Activated CD8-positive, alpha-beta memory T cell treated with anti-CD3 and anti-CD28 coated beads, Interleukin-2, amount 50 U/mL, for 1 hour (primary cell): ENCODE measurements around the gene GALNT7.
"Not testable (repeated sequence)": the region's sequence is repeated elsewhere in the genome, so short reads cannot be mapped to it uniquely, and the experiment has no call there.

Experiments
- DNase-seq: peaks from one replicate; pipeline ENCODE4 v3.0.0-alpha.2; 2020; ENCODE audit errors: extremely low read depth

Gene GALNT7

DNA sequence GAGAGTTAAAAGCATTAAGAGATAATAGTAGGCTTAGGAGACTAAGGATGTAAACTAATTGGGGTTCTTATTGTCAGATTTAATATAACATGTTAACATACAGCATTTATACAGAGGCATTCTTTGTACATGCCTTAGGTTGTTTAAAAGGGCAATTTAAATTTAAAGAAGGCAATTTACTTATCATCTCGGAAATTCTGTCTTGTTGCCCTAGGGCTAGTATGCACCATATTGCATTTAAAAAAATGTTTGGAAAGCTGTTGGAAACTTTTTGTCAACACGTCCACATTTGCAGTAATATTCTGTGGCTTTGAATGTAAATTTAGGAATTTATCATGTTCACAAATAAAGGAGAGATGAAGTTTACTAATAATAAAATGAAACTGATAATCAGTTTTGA, 25.5 kb downstream of the GALNT7 start:
- no peak for DNase-seq

DNA sequence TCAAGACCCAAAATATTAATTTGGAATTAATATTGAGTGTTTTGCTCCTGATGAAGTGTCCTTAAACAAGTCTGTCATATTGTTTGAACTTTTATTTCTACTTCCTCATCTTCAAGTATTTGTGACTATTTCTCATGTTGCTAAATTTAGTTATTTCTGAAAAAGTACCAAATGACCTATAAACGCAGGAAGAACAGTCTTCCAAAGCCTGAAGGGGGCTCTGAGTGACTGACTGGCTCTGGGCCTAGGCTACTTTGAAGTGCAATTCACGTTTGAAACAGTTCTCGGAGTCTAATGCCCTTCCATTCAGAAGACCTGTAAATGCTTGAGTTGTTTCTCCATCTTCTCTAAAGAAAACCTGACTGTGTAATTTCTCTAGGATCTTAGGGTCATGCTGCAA, 26.5 kb downstream of the GALNT7 start:
- DNase-seq: no peak

DNA sequence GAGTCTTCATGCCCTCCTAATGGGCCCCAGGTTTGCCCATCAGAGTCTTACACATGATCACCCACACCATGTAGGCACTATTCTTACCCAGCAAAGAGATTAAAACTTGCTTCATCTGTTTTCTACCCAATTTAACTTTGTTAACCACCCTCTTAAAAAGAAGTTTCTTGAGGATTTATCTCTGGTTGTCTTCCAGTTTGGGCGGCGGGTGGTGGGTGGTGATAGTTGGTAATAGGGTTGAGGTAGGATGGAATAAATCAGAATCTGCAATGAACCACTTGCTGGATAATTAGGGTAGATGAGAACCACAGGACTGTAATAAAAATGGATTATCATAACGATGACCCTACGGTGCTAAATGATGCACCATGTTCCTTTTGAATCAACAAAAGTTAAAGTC, 30.9 kb downstream of the GALNT7 start:
- DNase-seq: no peak

DNA sequence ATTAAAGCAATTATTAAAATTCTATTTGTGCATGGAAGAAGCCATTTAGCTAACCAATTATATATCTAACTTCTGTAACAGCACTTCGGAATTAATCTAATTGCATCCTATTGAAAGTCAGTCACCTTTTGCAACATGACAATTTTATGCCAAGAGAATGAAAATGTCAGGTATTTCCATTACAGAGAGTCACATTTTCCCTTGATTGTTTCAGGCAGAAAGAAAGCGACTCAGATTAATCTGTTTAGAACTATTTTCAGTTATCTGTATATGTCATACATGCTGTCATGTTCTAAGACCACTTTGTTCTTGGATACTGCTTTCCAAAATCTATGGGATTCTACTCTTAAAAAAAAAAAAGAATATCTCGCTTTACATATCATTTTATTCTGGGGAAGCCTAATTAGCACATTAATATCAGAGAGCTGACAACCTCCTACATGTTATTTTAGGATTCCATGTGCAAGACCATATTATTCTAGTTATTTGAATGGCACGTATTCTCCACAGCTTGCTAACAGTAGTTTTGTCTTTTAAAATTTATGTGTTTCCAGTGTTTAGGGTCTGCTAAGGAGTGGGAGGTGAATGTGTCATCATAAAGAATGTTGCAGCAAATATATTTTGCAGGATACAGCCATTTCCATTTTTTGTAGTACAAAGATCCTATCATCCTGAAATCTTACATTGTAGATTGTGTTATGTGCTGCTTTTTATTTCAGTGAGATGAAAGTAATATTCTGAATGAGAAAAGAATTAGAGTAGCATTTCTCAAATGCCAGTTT, 31.7 kb downstream of the GALNT7 start:
- no peak for DNase-seq

DNA sequence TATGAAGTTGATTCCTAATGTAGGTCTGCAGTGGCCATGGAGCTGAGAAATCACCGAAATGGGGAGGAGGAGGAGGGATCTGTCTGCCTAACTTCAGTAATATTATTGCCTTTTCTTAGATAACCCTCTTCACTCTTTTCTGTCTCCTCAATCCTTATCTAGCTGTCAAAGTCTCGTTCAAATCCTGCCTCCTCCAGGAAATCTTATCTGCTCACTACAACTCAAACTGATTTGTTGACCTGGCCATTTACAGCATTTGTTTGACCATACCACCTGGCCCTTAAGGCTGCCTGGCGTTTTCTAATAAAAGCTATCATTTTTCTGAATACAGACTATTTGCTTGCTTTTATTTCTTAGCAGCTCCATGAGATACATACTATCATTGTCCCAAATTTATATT, 33.8 kb downstream of the GALNT7 start:
- no peak for DNase-seq

DNA sequence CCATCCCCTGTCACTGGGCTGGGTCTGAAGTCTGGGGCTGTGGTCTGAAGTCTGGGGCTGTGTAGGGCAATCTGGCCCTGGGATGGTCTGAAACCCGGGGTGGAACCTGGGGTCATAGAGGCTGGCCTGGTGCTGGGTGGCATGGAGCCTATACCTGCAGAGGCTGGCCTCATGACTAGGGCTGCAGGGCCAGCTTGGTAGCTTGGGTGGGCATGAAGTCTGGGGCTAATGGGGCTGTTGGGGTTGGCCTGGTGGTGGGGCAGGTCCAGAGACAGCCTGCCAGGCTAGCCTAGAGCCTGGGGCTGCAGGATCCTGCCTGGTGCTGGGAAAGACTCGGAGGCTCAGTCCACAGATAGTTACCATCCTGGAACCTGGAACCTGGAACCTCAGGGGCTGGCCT, 37.0 kb downstream of the GALNT7 start:
- no peak for DNase-seq

DNA sequence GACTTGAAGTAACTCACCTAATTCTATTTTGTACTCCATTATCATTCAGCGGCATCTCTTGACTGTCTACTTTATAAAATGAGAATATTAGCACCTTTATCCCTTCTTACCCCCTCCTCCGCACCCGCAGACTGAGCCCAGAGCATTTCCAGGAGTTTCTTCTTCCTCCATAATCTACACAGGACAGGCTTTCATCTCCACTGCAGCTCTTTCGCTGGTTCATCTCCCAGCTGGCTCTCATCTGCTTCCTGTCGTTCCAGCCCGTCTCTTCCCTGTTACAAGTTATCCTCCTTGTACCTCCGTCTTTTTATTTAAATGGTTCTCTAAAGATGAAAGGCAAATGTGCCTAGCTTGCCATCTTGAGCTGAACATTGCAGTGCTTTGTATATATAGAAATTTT, 39.8 kb downstream of the GALNT7 start:
- no peak for DNase-seq

DNA sequence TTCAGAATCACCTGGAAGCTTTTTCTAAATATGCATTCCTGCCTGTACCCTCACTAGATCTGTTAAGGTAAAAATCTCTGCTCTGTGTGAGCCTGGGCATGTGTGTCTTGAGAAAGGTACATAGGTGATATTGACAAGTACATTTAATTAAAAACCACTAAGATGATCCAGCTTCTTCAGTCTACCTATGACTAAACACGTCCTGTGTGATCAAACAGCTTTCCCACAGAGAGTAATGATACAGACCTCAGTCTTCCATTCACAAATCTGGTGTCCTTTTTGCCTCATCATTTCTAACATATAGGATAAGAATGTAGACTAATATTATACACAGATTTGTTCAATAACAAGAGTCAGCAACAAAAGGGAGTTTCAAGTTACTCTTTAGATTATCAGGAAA, 42.6 kb downstream of the GALNT7 start:
- no peak for DNase-seq

DNA sequence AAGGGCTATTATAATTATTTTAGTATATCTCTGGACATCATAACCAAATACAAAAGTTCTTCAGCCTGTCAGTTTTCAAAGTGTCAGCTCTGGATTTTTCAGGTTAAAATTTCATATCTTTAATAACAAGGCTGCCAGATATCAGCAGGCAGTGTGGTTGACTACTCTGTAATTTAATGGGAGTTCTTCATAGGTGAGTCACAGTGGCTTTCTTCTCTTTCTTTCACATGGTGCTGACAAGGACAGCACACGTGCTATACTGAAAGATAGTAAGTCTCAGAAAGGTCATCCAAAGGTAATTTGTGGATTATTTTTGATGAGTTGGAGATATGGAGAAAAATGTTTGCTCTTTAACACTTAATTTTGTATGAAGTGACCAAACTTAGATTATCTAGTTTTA, 43.2 kb downstream of the GALNT7 start:
- DNase-seq: no peak

DNA sequence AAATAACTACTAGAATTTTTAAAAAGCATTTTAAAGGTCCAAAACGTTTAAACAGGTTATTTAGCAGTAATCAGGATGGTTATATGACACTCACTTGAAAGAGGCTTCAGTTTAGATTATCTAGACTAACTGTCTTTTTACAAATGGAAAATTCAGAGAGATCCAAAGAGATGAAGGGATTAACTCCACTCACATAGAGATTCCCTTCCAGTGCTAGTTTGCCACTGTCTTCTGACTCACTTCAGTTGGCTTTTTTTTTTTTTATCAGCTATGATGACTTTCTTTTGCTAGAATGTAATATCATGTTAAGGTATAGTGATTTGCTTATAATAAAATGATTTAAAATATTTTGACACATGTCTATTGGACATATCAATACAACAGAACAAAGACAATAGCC, 43.8 kb downstream of the GALNT7 start:
- no peak for DNase-seq

DNA sequence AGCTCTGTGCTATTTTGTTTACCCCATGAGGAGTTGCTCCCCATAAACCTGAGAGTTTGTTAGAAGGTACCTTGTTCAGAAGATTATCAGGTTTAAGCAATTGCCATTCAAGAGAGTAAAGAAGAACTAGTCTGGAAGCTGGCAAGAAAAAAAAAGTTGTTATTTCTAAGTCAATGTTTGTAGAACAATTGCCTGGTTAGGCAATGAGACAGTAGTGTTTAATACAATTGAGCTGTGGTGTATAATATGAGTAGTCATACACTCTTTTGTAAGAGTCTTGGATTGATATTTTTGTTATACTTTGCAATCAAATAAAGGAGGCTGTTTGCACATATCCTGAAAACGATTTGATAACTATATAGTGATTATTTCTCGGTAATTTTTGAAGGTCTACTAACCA, 44.7 kb downstream of the GALNT7 start:
- no peak for DNase-seq

DNA sequence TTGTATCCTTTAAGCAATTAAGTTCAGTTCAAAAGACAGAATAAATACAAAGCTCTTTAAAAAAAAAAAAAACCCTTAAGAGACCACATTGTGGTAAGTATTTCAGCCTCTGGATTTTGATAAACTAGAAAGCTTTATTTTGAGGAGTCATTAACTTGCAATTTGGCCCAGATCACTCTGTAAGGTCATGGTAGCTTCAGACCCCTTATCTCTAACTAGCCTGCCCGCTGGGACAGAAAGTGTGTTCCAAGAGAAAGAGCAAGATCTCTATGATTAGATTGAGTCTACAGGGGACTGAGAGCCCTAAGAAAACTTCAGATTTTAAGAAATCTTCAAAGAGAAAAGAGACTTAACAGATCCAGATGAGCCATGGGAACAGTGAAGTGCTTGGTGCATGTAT, 45.6 kb downstream of the GALNT7 start:
- no peak for DNase-seq

DNA sequence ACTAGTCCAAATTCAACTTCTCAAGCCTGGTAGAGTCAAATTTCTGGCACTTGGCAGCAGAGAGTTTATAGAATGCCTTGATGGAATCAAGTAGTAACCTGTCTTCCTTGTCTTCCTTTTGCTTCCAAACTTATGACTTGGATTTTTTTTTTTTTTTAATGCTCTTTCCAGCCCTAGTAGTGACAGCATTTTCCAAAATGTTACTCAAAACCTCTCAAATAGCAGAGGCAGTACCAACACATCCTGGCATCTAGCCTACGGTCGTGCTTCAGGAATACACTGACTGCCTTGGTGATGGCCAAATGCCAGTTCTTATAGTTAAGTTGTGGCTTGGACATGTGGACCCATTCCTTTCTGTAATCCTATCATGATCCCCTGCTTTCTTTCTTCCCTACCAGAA, 46.0 kb downstream of the GALNT7 start:
- DNase-seq: no peak

DNA sequence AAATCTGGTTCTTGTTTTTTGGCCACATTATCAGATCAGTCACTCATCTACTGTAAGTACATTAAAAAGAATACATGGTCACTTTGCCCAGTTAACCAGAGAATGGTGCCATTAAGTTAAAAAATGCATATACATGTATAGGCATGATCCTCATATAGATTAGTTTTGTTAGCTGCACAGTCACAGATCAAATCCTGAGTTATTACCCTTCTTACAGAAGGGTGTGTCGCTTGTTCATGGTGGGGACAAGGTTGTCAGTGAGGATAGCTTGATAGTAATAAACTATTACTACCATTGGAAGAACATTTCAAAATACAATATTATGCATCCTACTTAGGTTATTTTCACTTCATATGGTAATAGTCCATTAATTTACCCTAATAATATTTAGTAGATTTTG, 48.5 kb downstream of the GALNT7 start:
- no peak for DNase-seq

DNA sequence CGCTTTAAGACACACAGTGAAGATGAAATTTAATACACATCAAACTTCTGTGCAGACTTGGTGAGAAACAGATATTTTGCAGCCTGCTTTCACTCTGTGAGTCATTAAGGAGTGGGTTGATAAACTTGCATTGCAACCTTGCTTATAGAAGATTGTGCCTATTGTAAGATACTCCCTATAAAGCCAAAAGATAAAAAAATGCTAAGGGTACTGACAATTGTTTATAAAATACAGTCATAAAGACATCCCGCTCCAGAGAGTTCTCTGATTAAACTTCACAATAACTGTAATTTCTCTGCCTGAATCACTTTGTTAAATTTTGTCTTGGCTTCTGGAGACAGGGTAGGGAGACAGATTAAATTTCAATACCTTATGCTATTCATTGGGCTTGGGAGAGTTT, 49.1 kb downstream of the GALNT7 start:
- no peak for DNase-seq

DNA sequence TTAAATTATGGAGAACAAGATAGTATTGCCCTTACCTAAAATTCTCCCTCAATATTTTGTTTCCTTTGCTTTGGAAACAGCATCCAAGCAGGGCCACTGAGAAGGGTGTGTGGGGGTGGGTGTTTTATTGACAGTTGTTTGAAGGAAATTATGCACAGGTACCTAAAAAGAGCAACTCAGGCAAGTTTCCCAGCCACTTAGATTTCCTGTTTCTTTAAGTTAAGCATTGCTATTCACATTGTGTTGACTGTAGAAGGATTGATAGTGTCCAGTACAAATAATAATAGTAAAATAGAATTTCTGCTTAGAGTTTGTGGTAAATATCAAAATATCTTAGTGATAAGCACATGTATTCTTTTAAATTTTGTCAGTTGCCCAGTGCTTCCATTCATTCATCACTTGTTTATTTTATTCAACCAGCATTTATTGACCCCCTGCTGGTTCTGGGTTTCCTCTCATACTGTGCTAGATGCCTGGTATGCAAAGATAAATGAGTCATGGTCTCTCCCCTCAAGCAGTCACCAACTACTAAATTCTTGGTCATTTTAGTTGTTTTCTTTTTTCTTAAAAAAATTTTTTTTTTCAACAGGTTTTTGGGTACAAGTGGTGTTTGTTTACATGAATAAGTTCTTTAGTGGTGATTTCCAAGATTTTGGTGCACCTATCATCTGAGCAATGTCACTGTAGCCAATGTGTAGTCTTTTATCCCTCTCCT, 50.0 kb downstream of the GALNT7 start:
- DNase-seq: no peak

DNA sequence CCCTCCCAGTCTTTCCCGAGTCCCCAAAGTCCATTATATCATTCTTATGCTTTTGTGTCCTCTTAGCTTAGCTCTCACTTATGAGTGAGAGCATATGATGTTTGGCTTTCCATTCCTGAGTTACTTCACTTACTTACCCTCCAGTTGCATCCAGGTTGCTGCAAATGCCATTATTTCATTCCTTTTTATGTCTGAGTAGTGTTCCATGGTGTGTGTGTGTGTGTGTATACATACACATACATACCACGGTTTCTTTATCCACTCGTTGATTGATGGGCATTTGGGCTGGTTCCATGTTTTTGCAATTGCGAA, 50.5 kb downstream of the GALNT7 start:
- not testable (repeated sequence) for DNase-seq

DNA sequence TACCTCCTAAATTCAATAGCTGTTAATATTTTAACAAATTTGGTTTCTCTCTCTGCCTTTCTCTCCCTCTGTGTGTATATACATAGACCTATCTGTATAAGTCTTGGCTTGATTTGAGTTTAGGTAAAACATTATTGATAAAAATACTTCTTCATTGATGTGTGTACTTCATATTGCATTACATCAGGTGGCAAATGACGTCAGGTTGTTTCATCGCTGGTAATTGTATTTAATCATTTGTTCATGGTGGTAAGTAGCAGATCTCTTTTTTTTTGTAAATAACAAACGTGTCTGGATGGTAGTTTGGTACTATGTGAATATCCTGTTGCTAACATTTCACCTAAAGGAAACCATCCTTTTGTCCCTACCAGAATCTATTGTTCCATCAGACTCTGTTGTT, 55.1 kb downstream of the GALNT7 start:
- no peak for DNase-seq

DNA sequence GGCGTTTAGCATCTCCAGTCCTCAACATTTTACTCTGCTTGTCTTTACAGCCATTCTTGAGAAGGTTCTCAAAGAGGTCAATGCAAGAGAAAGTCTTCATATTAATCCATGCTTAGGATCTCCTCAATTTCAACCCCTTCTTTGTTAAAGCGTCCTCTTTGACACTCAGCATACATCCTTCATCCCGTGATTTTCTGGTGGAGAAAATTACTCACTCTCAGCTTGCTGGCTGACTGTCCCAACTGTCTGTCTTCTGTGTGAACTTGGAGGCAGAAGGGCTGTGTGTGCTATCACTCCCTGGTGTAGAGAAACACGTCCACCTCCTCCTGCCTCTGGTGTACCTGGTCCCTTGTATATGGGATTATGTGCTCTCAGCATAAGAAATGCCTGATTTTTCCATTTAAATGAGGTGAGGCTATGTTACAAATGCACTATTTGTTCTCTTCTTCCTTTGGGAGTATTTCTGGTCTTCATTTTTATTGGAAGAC, 57.8 kb downstream of the GALNT7 start:
- DNase-seq: no peak

DNA sequence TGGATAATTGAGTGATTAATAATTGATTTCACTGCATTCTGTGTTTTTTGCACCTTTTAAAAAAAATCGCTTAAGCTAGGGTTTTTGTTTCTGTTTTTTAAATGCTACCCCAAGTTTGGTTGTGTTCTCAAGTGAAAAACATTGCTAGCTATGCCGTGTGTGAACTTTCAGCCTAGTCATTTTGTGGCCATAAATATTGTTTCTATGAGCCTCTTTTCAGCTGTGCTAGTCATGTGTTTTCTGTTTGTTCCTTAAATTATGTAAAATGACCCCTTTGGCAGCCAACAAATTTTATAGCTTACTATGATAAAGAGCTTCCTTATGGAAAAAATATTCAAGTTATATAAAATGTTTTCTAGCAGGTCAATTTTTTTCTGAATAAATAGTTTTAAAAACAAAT, 59.1 kb downstream of the GALNT7 start:
- DNase-seq: no peak

DNA sequence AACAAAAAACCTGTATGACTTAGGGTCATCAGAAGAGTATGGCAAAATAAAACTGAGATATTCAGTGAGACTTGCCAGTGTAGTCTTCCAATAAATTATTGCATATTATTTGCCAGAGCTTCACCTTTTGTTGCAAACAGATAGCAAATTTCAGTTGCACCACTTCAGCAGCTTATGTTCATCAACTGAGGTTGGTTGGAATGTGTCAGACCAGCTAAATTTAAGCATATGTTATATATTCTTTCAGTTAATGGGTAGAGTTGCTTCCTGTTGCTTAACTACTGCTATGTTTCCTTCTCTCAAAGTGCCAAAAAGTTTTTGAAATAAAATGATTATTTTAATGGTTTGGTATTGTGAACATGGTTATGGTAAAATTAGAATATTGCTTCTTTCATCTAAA, 61.5 kb downstream of the GALNT7 start:
- no peak for DNase-seq

DNA sequence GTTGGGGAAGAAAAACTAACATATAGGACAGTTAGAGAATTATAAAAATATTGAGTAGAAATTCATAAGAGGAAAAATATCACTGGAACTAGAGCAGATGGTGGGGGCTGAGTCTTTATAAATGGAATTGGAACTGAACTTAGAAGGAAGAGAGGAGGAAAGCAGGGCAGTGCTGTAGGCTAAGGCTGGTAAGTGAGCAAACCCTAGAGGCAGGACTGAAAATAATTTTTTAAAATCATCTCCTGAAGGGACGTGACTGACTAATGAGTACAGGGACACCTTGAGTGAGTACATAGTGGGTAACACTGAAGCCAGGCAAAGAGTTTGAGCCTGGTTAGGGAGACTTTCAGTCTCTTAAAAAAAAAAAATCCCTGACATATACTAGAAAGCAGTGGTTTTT, 63.3 kb downstream of the GALNT7 start:
- DNase-seq: no peak

DNA sequence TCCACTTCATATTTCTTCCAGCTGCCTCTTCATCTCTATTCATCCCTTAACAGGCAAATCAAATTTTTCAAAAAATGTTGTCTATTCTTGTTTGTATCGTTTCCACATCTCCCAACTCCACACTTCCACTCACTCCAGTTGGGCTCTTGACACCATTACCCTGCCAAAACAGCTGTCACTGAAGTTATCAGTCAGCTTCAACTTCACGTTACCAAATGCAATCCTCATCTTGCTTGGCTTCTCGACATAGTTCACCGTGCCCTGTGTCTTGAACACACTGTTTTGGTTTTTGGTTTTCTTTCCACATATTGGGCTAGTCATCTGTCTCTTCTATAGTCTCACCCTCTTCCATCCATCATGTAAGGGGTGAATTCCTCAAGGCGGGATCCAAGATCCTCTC, 65.2 kb downstream of the GALNT7 start:
- no peak for DNase-seq

DNA sequence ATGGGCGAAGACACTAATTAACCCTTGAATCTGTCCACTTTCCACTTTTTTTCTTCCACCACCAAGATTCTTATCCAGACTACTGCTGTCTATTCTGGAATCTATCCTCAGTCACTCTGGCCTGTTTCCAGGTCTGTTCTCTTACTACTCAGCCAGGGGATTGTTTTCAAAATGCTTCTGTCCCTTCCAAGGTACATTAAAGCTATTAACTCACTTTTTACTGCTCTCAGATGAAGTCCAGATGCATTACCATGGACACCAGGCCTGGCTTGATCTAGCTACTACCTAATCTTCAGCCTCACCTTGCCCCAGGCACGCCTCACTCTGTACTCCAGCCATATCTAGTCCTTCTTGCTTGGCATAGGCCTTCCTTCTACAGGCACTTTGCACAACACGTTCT, 66.4 kb downstream of the GALNT7 start:
- no peak for DNase-seq
